A204.1 (cell line): ENCODE measurements around the gene LGALS3BP.

ENCODE experiments used
- FAIRE-seq: peaks from 2 replicates; lab custom pipeline; 2012; peaks lifted over from hg19 to GRCh38; lab: Jason Lieb, UNC

The LGALS3BP gene

DNA sequence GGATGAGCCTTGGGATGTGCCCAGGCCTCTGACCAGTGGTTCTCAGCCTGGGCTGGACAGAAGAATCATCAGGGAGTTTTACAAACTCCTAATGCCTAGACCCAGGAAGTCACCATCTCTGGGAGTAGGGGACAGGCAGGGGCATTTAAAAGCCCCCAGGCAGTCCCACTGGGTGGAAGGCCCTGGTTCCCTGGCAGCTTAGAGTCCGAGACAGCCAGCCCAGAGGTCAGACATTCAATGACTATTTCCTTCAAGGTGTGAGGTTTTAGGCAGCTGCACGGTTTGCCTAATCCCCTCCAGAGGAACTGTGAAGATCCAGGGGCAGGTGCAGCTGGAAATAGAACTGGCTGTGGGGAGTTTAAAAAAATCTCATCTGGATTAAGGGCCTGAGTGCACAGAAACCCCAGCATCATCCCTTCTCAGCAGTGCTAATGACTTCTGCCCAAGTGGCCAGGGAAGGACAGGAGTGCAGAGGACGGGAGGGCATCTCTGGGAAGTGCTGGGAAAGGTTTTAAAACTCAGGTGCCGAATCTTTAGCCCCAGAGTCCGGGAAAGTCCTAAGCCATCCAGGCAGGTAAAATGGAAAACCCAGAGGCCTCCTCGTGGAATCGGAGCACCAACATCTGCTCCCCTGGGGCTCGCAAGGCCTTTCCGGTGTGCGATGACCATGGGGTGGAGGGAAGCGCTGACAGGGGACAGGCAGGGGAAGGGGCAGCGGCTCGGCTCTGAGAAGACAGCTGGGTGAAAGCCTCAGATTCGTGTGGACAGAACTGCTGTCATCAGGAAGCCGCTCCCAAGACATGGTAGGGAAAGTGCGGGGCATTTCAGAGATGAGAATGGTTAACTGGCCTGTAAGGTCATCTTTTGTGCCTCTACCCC lies 1.5 kb upstream of the LGALS3BP start:
- no peak for FAIRE-seq

DNA sequence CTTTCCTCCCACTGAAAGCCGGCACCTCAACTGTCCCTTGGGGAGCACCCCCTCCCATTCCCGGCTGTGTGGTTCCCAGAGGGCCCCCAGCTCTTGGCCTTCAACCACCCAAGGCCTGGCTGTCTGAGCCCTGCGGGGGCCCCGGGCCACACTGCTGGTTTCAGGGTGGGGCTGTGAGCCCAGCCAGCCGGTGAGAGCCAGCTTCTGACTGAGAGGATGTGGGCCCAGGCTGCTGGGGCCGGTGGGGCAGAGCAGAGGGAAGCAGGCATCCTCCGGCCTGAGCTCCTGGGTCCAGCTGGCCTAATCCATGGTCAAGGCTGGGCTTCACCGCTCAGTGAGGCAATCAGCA lies 875 bp upstream of the LGALS3BP start:
- FAIRE-seq, result no peak

DNA sequence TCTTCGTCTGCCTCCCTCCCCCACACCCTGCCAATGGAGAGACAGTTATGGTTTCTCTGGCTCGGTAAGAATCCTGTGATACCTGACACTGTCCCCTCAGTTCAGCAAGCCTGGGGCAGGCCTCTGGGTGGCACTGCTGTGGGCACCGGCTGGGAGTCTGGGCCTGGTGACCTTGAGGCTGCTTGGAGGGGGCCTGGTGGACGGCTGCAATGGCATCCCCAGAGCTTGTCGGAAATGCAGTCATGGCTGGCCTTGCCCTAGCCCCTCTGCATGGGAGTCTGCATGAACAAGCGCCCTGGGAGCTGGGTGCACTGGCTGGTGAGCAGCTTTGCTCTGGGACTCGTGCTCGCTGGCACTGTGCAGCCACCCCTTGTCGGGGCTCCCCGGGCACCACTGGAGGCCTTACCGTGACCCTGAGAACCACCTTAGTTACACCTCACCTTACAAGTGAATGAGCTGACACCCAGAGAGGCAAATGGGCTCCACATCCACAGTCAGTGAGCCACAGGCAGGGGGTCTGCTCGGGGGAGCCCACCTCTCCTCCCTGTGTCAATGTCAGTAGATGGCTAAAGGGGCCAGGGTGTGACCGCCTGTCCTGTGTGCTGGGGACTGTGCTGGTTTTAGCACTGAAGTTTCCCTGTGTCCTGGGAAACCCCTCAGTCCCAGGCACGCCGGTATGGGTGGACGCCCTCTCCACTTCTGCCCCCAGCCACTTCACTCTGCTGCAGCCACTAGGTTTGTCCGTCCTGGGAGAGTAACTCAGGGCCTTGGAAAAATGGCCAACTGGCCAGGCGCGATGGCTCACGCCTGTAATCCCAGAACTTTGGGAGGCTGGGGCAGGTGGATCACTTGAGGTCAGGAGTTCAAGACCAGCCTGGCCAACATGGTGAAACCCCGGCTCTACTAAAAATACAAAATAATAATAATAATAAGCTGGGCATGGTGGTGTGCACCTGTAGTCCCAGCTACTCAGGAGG lies 1.4 kb downstream of the LGALS3BP start:
- no peak for FAIRE-seq

DNA sequence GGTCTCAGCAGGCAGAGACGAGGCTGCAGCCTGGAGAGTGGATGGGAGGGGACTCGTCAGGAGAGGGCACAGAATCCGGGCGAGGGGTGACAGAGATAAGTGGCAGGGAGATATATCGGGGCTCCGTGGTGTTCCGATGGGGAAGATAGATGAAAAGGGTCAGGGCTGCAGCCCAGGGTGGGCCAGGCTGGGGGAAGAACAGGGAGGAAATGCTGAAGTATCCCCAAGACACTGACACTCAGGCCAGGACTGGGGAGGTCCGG lies 2.1 kb downstream of the LGALS3BP start:
- FAIRE-seq, result no peak

DNA sequence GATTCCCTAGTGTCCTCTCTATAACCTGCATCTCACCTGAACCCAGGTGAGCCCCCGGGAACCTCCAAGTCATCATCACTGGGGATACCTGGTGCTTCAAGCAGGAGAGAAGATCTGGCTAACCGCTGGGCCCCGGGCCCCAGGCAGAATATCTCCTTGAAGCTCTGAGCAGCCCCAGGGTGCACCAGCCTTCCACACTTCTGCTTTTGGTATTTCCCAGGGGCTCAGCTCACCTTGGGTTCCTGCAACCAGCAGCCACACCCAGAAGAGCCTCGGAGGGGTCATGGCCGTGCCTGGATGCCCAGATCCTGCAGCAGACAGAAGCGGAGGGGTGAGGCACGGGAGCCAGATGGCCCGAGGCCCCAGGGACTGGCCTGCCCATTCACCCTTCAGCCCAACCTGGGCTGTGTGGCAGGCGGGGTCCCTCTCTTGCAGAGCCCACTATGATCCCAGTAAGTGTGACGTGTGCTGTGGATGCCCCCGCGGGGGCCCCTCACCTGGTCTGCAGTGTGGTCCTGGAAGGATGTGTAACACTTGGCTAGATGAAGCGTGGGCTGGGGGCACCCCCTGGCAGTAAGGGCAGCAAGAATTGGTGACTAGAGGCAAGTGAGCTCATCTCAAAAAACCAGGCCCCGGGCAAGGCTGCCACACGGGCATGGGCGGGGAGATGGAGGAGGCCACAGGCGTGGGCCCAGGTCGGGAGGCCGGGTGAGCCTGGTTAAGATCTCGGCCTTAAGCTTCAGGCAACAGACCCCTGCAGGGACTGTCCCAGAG lies 2.6 kb downstream of the LGALS3BP start:
- no peak for FAIRE-seq

DNA sequence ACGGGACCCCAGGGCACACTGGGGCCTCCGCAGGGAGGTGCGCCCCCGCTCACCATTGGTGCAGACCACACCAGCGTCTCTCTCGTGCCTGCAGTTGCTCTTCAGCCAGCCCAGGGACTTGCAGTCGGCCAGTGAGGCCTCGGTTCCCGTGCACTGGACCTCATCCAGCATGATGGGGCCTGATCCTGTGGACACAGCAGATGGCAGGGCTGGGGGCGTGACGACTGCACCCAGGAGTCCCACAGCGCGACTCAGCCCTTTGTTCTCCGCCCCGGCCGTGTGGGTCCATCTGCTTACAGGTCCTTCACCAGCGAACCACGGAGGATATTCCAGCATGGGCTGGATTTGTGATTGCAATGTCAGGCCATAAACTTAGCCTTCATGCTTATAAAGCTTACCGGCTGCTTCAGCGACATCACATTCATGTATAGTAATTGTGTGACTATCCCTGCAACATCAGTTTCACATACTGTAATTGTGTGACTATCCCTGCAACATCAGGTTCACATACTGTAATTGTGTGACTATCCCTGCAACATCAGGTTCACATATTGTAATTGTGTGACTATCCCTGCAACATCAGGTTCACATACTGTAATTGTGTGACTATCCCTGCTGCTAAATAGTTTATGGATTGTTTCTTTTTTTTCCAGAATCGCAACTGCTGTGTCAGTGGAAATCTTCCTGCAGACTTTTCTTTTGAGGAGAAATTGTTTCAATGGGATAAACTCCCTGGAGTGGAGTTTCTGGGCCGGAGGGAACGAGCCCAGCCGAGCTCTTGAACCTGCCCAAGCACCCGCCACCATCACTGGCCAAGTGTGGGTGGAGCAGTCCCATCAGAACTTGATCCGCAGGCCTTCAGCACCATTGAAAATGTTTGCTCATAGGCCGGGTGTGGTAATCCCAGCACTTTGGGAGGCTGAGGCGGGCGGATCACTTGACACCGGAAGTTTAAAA lies 4.8 kb downstream of the LGALS3BP start:
- FAIRE-seq, result no peak

DNA sequence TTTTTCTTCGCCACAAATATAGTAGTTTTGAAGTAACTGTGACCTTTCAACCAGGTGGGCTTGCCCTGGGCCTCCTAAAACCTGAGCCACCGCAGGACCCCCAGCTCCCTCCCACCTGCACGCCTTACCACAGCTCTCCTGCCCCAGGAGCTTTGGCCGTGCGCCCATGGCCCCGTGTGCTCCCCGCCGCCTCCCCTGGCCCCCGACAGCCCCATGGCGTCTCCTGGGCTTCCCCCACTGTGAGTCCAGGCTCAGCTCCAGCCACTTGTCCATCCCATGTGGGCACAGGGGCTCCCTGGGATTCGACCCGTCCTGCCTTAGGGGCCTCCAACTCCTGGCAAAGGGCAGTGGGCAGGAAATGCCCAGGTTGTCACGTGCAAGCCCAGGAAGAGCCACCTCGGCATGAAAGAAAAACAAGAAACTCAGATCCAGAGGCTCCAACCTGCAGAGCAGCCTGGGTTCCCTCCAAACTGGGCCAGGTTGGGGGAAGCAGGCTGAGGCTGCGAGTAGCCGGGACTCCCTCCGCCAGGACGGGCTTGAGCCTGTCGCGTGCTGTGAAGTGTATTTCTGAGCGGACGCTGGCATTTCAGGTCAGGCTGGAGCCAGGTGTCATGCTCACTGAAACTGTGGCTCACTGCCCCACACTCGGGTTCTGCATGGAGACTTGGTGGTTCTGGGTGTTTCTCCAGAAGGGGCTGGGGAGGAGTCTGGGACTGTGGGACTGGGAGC lies 5.8 kb downstream of the LGALS3BP start:
- FAIRE-seq, result no peak

DNA sequence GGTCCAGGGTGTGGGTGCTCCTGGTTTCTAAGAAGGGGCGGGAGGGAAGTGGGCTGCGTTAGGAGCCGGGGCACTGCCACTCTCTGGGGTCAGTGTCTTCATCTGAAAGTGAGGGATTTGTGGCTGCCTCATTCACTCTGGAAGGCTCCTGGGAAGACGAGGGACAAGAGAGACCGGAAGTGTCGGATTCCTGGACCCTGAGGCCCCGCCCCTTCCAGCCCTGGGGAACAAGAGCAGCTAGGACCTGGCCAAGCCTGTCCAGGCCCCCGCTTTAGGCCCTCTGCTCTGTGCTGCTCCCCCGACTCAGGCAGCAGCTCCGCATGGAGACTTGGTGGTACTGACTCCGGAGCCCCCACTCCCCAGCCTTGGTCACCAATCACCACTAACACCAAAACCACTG lies 6.5 kb downstream of the LGALS3BP start:
- no peak for FAIRE-seq

DNA sequence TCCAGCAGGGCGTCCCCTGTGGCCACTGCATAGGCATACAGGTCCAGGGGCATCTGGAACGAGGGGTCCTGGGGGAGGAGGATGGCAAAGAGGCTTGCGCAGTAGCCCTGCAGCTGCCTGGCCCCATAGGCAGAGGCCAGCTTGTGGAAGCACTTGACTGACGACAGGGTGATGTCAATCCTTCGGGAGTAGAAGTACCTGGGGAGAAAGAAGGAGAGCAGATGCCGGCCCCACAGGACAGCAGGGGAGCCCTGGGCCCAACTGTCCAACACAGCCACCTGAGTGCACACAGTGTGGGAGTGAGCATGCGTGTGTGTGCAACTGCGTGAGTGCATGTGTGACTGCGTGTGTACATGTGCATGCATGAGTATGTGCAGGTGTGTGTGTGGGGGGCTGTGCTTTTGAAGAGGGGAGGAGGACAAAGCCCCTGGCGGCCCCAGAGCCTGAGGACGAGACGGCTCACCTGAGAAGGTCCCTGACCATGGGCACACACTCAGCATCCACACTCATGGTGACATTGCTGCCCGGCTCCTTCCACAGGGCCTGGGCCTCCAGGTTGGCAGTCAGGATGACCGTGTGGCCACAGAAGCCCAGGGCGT lies 7.1 kb downstream of the LGALS3BP start:
- no peak for FAIRE-seq

DNA sequence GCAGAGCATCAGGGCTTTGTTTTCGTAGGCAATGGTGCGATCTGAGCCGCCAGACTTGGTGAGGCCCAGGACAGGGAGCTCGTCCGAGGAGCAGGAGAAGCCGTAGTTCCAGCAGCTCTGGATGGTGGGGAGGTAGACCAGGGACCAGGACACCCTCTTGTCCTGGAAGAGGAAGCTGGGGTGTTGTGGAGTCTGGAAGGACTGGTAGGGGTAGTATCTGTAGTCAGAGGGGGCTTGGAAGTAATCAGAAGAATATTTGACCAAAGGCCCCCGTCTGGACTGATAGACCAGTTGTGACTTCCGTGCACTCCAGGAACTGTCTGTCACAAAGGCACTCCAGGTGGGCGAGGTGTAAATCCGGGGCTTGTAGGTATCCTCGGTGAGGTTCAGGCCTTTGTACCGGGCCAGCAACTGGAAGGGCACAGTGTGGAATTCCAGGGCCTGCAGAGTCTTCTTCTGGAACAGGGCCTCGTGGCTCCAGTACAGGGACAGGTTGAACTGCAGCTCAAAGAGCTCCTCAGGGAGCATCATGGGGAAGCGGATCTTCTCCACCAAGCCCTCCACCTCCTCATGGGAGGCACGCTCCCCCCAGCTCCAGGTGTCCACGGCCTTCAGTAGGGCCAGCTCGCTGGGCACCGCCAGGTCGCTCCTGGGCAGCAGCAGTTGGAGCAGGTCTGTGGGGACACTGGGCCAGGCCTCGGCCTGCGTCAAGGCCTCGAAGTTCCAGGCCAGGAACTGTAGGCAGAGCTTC lies 7.8 kb downstream of the LGALS3BP start:
- no peak for FAIRE-seq

DNA sequence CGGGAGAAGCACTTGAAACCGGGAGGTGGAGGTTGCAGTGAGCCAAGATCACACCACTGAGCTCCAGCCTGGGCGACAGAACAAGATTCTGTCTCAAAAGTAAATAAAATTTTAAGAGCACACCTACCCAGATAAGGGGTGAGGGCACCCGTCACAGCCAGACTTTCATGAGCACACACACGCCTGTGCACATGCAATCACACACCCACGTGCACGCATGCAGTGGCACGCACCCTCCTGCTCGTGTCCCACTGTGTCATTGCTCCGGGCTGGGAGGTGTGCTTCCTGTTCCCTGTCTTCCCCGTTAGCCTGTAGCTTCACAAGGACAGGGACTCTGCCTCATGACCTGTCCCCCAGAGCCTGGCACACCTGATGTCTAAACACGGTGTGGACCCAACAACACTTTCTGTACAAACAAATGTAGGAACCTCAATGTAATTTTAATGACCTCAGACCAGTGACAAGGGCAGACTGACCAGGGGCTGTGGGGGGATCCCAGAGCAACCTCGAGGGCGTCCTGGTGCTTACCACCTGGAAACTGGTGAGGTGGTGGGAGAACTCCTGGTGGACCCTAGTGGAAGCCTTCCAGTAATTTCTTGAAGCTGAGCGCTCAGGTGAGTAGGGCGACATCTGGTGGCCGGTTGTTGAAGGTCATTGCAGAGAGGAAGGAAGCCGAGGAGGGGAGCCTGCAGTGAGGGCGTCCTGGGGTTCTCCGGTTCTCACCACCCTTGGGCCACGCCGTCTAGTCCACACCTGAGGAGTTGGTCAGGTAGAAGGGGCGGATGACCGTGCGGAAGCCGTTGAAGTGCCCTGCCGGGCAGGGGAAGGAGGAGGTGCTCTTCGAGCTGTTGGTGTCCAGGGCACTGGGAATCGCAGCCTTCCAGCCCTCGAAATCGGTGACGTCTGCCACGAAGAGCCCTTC lies 8.6 kb downstream of the LGALS3BP start:
- no peak for FAIRE-seq

DNA sequence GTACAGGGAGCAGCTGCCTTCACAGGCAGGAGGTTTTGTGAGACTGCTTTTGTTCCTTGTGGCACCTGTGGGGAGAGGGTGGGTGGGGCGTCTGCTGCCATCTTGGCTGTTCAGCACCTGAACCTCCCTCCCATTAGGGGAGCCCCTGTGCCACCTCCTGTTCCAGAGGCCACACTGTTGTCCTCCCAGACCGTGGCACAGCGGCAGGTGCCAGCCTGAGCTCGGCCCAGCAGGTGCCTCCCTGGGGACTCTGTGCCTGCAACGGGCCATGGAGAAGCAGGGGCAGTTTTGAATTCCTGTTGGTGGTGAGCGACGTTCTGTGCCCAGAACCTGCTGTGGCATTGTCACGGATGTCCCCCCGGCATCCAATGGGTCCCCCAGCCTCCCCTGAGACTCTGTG lies 9.9 kb downstream of the LGALS3BP start:
- no peak for FAIRE-seq

DNA sequence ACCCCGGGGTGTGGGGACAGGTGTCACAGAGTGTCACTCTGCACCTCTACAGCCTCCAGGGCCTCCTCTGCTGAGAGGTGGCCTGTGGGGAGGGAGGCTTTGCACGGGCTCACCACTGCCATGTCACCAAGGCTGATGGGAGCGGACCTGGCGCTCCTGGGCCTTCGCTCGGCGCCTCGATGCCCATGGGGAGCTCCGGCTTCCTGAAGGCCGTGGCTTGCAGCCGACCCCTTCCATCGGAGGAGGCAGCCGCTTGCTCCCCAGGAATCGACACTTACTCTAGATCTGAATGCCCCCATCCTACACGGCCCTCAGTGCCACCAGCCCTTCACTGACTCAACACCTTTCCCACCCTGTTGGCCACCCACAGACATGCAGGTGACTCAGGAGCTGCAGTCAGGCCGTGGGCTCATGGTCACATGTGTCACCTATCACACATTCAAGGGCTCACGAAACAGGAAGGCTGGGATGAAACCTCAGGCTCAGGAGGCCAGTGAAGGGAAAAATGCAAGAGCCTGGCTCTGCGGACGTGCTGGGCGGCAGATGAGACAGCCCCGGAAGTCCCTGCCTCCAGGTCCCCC lies 11.9 kb downstream of the LGALS3BP start:
- FAIRE-seq, result no peak

DNA sequence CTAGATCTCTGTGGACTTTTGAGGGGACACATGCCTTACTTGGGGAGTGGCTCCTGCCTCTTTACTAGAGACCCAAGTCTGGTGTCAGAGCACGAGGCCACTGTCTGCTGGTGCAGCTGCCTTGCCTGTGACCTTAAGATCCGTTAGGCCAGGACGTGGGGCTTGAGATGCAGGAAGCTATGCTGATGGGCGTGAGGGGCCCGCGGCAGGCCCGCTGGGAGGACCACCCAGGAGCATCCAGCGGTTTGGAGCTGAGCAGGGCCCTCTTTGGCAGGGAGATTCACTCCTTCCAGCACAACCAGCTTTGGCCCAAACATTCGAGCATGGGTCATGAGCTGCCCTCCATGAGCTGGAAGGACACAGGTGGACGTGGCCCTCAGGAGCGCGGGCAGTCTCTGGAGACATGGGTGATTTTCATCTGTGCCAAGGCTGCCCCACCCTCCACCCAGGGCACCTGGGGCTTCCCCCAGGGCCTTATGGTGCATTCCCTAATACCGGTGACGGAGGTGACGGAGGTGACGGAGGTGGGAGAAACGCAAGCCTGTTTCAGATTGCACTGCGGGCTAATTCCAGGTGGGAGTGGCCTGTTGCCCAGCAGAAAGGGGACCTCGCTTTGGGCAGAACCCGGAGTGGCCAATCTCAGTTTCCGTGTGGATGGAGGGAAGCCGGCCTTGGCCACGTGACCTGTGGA lies 12.7 kb downstream of the LGALS3BP start:
- no peak for FAIRE-seq

DNA sequence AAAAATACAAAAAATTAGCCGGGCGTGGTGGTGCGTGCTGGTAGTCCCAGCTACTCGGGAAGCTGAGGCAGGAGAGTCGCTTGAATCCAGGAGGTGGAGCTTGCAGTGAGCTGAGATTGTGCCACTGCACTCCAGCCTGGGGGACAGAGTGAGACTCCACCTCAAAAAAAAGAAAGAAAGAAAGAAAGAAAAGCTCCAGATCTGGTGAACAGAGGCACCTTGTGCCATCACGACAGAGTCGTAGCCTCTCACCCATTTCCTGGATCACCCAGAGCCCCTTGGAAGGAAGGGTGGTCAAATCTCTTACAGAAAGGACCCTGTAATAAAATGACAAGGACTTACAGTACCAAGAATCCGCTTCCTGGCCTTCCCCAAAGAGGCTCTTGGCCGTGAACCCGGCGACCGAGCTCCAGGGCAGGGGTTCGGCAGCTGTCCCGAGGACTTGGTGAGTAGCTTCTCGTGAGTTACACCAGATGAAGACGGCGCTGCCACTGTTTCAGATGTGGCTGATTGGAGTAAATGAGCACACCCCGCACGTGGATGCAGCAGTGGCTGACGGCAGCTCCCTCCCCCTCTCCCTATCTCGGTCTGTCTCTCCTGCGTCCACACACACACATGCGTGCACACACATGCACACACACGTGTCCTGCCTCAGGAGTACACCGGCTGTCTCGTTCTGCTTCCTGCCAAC lies 13.5 kb downstream of the LGALS3BP start:
- no peak for FAIRE-seq

DNA sequence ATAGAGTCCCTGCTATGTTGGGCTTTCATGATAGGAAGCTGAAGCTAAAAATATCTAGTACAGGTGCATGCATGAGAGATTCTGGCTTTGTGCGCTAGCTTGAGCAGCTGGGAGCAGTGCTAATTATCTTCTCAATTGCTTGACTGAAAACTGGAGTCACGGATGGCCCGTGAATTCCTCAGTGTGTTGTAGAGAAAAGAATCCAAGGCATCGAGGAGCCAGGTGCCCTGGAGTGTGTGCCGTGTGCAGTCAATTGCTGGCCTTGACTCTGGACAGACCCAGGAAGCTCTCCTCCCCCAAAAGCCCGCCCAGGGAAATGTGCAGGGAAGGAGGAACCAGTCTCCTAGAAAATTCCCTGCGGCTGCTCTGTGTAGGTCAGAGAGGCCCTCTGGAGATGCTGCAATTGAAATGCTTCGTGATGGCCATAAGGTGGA lies 14.2 kb downstream of the LGALS3BP start:
- FAIRE-seq, result no peak

DNA sequence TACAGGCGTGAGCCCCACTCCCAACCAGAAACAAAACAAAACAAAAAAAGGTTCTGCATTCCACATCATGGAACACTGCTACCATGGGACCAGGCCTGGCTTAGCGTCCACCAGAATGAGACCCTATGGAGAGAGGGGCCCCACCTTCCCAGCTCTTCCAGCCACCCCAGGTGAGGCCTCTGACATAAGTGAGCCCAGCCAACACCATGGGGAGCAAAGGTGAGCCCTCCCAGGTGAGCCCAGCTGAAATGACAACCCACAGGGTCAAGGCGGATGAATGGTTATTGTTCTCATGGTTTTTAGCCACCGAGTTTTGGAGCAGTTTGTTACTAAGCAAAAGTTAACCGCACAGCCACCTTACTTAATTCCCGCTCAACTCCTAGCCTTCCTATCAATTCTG lies 16.3 kb downstream of the LGALS3BP start:
- no peak for FAIRE-seq
